ENCODE measurements around the gene CEP83. TPM values are rescaled to one million over a fixed set of nuclear protein-coding genes. Genes with fewer than 3 reads are reported as not detected.

Gene CEP83
- total and polyA plus RNA-seq, 4 donors, result 3.9 to 17.1 (median 11.0) TPM

- H3K4me1 ChIP-seq (ENCODE audit: control insufficient read depth in 1 of 2, insufficient read depth in 2 of 2, low read length in 2 of 2), result no peaks in the 10 kb centered on the region
- H3K27me3 ChIP-seq (ENCODE audit: control insufficient read depth in 1 of 2, insufficient read depth in 2 of 2, low read length in 1 of 2), result no peaks in the 10 kb centered on the region
- no peak for ATAC-seq (ENCODE audit: low FRiP score)
- H3K4me3 ChIP-seq (ENCODE audit: low read length in 2 of 2), result no peak overlapping the region
- no peak for DNase-seq
- H3K9me3 ChIP-seq (ENCODE audit: control insufficient read depth, low read length), result no peaks in the 10 kb centered on the region
- intact Hi-C loops (cut with DNase I), result no loop called here
- H3K36me3 ChIP-seq (ENCODE audit: control insufficient read depth in 1 of 2, insufficient read depth in 2 of 2, low read length in 1 of 2), result no peaks in the 10 kb centered on the region
- 72 to 76% methylated on average over 1 of the region's 1 CpG for WGBS, 2 donors
- no peak overlapping the region for H3K27ac ChIP-seq (ENCODE audit: low read depth in 1 of 2, low read length in 2 of 2)
Measured at GRCh38 chr12:94445662-94446061, 14.0 kb downstream of the CEP83 start.

- no peak for DNase-seq
- H3K4me3 ChIP-seq (ENCODE audit: low read length in 2 of 2), result no peak overlapping the region
- H3K9me3 ChIP-seq (ENCODE audit: control insufficient read depth, low read length), result no peaks in the 10 kb centered on the region
- intact Hi-C loops (cut with DNase I), result loop anchor here (5.0 to 10.0 kb wide), 2 partner anchors 293 to 305 kb away; partner anchors contain the start of gene PLXNC1 (in 1 of the 2)
- no peaks in the 10 kb centered on the region for H3K36me3 ChIP-seq (ENCODE audit: control insufficient read depth in 1 of 2, insufficient read depth in 2 of 2, low read length in 1 of 2)
- no peaks in the 10 kb centered on the region for H3K27me3 ChIP-seq (ENCODE audit: control insufficient read depth in 1 of 2, insufficient read depth in 2 of 2, low read length in 1 of 2)
- no peaks in the 10 kb centered on the region for H3K4me1 ChIP-seq (ENCODE audit: control insufficient read depth in 1 of 2, insufficient read depth in 2 of 2, low read length in 2 of 2)
- ATAC-seq (ENCODE audit: low FRiP score), result no peak
- H3K27ac ChIP-seq (ENCODE audit: low read depth in 1 of 2, low read length in 2 of 2), result no peak overlapping the region
- 95 to 100% methylated on average over 1 of the region's 1 CpG for WGBS, 2 donors
Measured at GRCh38 chr12:94437303-94437702, 22.4 kb downstream of the CEP83 start.

GRCh38 chr12:94435511-94435927 is 24.1 kb downstream of the CEP83 start:
- H3K27ac ChIP-seq (ENCODE audit: low read depth in 1 of 2, low read length in 2 of 2), result no peak overlapping the region
- ATAC-seq (ENCODE audit: low FRiP score) (no peak), DNase-seq (no peak)
- H3K4me1 ChIP-seq (ENCODE audit: control insufficient read depth in 1 of 2, insufficient read depth in 2 of 2, low read length in 2 of 2), result no peaks in the 10 kb centered on the region
- intact Hi-C loops (cut with DNase I), result loop anchor here (5.0 to 10.0 kb wide), 2 partner anchors 291 to 303 kb away; partner anchors contain the start of gene PLXNC1 (in 1 of the 2)
- no peaks in the 10 kb centered on the region for H3K36me3 ChIP-seq (ENCODE audit: control insufficient read depth in 1 of 2, insufficient read depth in 2 of 2, low read length in 1 of 2)
- H3K27me3 ChIP-seq (ENCODE audit: control insufficient read depth in 1 of 2, insufficient read depth in 2 of 2, low read length in 1 of 2), result no peaks in the 10 kb centered on the region
- no peak overlapping the region for H3K4me3 ChIP-seq (ENCODE audit: low read length in 2 of 2)
- 36 to 37% methylated on average over 5 of the region's 5 CpGs for WGBS, 2 donors
- no peaks in the 10 kb centered on the region for H3K9me3 ChIP-seq (ENCODE audit: control insufficient read depth, low read length)

GRCh38 chr12:94434171-94434570 is 25.5 kb downstream of the CEP83 start:
- DNase-seq, result no peak
- Histone ChIP-seq H3K4me3 (ENCODE audit: low read length in 2 of 2) (no peak overlapping the region), H3K27ac (ENCODE audit: low read depth in 1 of 2, low read length in 2 of 2) (no peak overlapping the region), H3K27me3 (ENCODE audit: control insufficient read depth in 1 of 2, insufficient read depth in 2 of 2, low read length in 1 of 2) (no peaks in the 10 kb centered on the region), H3K36me3 (ENCODE audit: control insufficient read depth in 1 of 2, insufficient read depth in 2 of 2, low read length in 1 of 2) (no peaks in the 10 kb centered on the region), H3K4me1 (ENCODE audit: control insufficient read depth in 1 of 2, insufficient read depth in 2 of 2, low read length in 2 of 2) (no peaks in the 10 kb centered on the region), H3K9me3 (ENCODE audit: control insufficient read depth, low read length) (peaks cover 1% of the 10 kb centered on the region)
- no peak for ATAC-seq (ENCODE audit: low FRiP score)
- intact Hi-C loops (cut with DNase I), result loop anchor here in 1 of 2 donors (10.0 kb wide), 1 partner anchor 289 kb away; the partner anchor contains the start of gene PLXNC1
- WGBS, 2 donors, result 29 to 36% methylated on average over 3 of the region's 3 CpGs

- ATAC-seq (ENCODE audit: low FRiP score) (no peak), DNase-seq (no peak)
- no peaks in the 10 kb centered on the region for H3K4me1 ChIP-seq (ENCODE audit: control insufficient read depth in 1 of 2, insufficient read depth in 2 of 2, low read length in 2 of 2)
- no peaks in the 10 kb centered on the region for H3K27me3 ChIP-seq (ENCODE audit: control insufficient read depth in 1 of 2, insufficient read depth in 2 of 2, low read length in 1 of 2)
- H3K4me3 ChIP-seq (ENCODE audit: low read length in 2 of 2), result no peak overlapping the region
- WGBS, 2 donors, result 50% methylated on average over 1 of the region's 1 CpG
- H3K9me3 ChIP-seq (ENCODE audit: control insufficient read depth, low read length), result peaks cover 1% of the 10 kb centered on the region
- no peak overlapping the region for H3K27ac ChIP-seq (ENCODE audit: low read depth in 1 of 2, low read length in 2 of 2)
- intact Hi-C loops (cut with DNase I), result loop anchor here in 1 of 2 donors (10.0 kb wide), 1 partner anchor 289 kb away; the partner anchor contains the start of gene PLXNC1
- H3K36me3 ChIP-seq (ENCODE audit: control insufficient read depth in 1 of 2, insufficient read depth in 2 of 2, low read length in 1 of 2), result no peaks in the 10 kb centered on the region
Measured at GRCh38 chr12:94433744-94434143, 25.9 kb downstream of the CEP83 start.

- intact Hi-C loops (cut with DNase I), result loop anchor here in 1 of 2 donors (10.0 kb wide), 1 partner anchor 286 kb away; the partner anchor contains the start of gene PLXNC1
- ATAC-seq (ENCODE audit: low FRiP score), result no peak
- no peaks in the 10 kb centered on the region for H3K27me3 ChIP-seq (ENCODE audit: control insufficient read depth in 1 of 2, insufficient read depth in 2 of 2, low read length in 1 of 2)
Measured at GRCh38 chr12:94430304-94430703, 29.4 kb downstream of the CEP83 start.

GRCh38 chr12:94429633-94430032 is 30.0 kb downstream of the CEP83 start:
- Histone ChIP-seq H3K36me3 (ENCODE audit: control insufficient read depth in 1 of 2, insufficient read depth in 2 of 2, low read length in 1 of 2) (no peaks in the 10 kb centered on the region), H3K9me3 (ENCODE audit: control insufficient read depth, low read length) (peaks cover 1% of the 10 kb centered on the region), H3K27me3 (ENCODE audit: control insufficient read depth in 1 of 2, insufficient read depth in 2 of 2, low read length in 1 of 2) (no peaks in the 10 kb centered on the region), H3K4me3 (ENCODE audit: low read length in 2 of 2) (no peak overlapping the region), H3K4me1 (ENCODE audit: control insufficient read depth in 1 of 2, insufficient read depth in 2 of 2, low read length in 2 of 2) (no peaks in the 10 kb centered on the region), H3K27ac (ENCODE audit: low read depth in 1 of 2, low read length in 2 of 2) (no peak overlapping the region)
- intact Hi-C loops (cut with DNase I), result loop anchor here in 1 of 2 donors (10.0 kb wide), 1 partner anchor 285 kb away; the partner anchor contains the start of gene PLXNC1
- DNase-seq (no peak), ATAC-seq (ENCODE audit: low FRiP score) (no peak)

More at GRCh38 chr12:94430304-94430703, 29.4 kb downstream of the CEP83 start:
- DNase-seq, result no peak
- no peak overlapping the region for H3K27ac ChIP-seq (ENCODE audit: low read depth in 1 of 2, low read length in 2 of 2)
- H3K9me3 ChIP-seq (ENCODE audit: control insufficient read depth, low read length), result peaks cover 1% of the 10 kb centered on the region
- H3K36me3 ChIP-seq (ENCODE audit: control insufficient read depth in 1 of 2, insufficient read depth in 2 of 2, low read length in 1 of 2), result no peaks in the 10 kb centered on the region
- H3K4me3 ChIP-seq (ENCODE audit: low read length in 2 of 2), result no peak overlapping the region
- H3K4me1 ChIP-seq (ENCODE audit: control insufficient read depth in 1 of 2, insufficient read depth in 2 of 2, low read length in 2 of 2), result no peaks in the 10 kb centered on the region

GRCh38 chr12:94429191-94429590 is 30.5 kb downstream of the CEP83 start:
- WGBS, 2 donors, result 93 to 99% methylated on average over 2 of the region's 2 CpGs
- no peaks in the 10 kb centered on the region for H3K36me3 ChIP-seq (ENCODE audit: control insufficient read depth in 1 of 2, insufficient read depth in 2 of 2, low read length in 1 of 2)
- H3K27ac ChIP-seq (ENCODE audit: low read depth in 1 of 2, low read length in 2 of 2), result no peak overlapping the region
- peaks cover 1% of the 10 kb centered on the region for H3K9me3 ChIP-seq (ENCODE audit: control insufficient read depth, low read length)
- no peaks in the 10 kb centered on the region for H3K27me3 ChIP-seq (ENCODE audit: control insufficient read depth in 1 of 2, insufficient read depth in 2 of 2, low read length in 1 of 2)
- H3K4me3 ChIP-seq (ENCODE audit: low read length in 2 of 2), result no peak overlapping the region
- ATAC-seq (ENCODE audit: low FRiP score) (no peak), DNase-seq (no peak)
- intact Hi-C loops (cut with DNase I), result no loop called here
- no peaks in the 10 kb centered on the region for H3K4me1 ChIP-seq (ENCODE audit: control insufficient read depth in 1 of 2, insufficient read depth in 2 of 2, low read length in 2 of 2)
